ENCODE measurements around the gene DEFB116.
"Not testable (repeated sequence)": the region's sequence is repeated elsewhere in the genome, so short reads cannot be mapped to it uniquely, and the experiment has no call there.

The DEFB116 gene

GRCh38 chr20:31308535-31309162 lies at the start of gene DEFB116:
TSS of gene DEFB116 (minus strand) at chr20:31308585. CDS start at chr20:31308585, 0 bp downstream.
- no peak for DNase-seq

GRCh38 chr20:31355981-31356380 lies 47.6 kb upstream of the DEFB116 start:
- DNase-seq = no peak

GRCh38 chr20:31341470-31341869 lies 33.1 kb upstream of the DEFB116 start:
- no peak for DNase-seq

GRCh38 chr20:31330893-31331292 lies 22.5 kb upstream of the DEFB116 start:
- no peak for DNase-seq

- no peak for DNase-seq
Measured at GRCh38 chr20:31322504-31322903, 14.1 kb upstream of the DEFB116 start.

- DNase-seq = not testable (repeated sequence)
Measured at GRCh38 chr20:31284964-31285363, 23.4 kb downstream of the DEFB116 start.

GRCh38 chr20:31278178-31278577 lies 30.2 kb downstream of the DEFB116 start:
- no peak for DNase-seq

- no peak for DNase-seq
Measured at GRCh38 chr20:31274441-31274840, 33.9 kb downstream of the DEFB116 start.

GRCh38 chr20:31260326-31260932 lies 48.0 kb downstream of the DEFB116 start:
- DNase-seq = peak; percentile 47

GRCh38 chr20:31257364-31257763 lies 51.0 kb downstream of the DEFB116 start, which contains the start of gene DEFB115:
TSS of gene DEFB115 (plus strand) at chr20:31257664. CDS start at chr20:31257664, 0 bp downstream.
- no peak for DNase-seq

- DNase-seq = no peak
Measured at GRCh38 chr20:31256959-31257358, 51.4 kb downstream of the DEFB116 start.
